CD4-positive, alpha-beta T cell treated with Interleukin-6 for 4 hours (primary cell): ENCODE results near the gene ABHD16B.

Experiments used
- DNase-seq: peaks from one replicate; pipeline ENCODE4 v3.0.0-alpha.2; 2020; ENCODE audit warnings: mixed read lengths

ABHD16B gene

GRCh38 chr20:63897978-63898561 lies 36.8 kb downstream of the ABHD16B start:
- DNase-seq, result no peak

- DNase-seq, result peak; percentile 28
These were observed 37.7 kb downstream of the ABHD16B start for GRCh38 chr20:63898882-63899558.

GRCh38 chr20:63900413-63900812 lies 39.1 kb downstream of the ABHD16B start:
- no peak for DNase-seq

- DNase-seq, result no peak
These were observed 42.7 kb downstream of the ABHD16B start for GRCh38 chr20:63903796-63904561.

- DNase-seq, result no peak
These were observed 46.8 kb downstream of the ABHD16B start for GRCh38 chr20:63908008-63908682.

GRCh38 chr20:63911176-63911575 lies 49.9 kb downstream of the ABHD16B start:
- DNase-seq, result peak; percentile 29
